Osteoblast (primary cell): ENCODE data around the gene RAB40B. TPM values are rescaled to one million over a fixed set of nuclear protein-coding genes. Genes with fewer than 3 reads are reported as not detected.

Experiments used
- DNase-seq: peaks from one replicate; pipeline ENCODE4 v3.0.0; 2011; ENCODE audit warnings: low spot score, mixed read lengths; ENCODE audit not compliant: insufficient read length; ENCODE audit errors: missing footprints
- H2AFZ ChIP-seq: 2 replicates; pipeline ENCODE4 v1.6.0; 2011; ENCODE audit warnings: mild to moderate bottlenecking, low read length
- H3K27ac ChIP-seq: 2 replicates; pipeline ENCODE4 v1.5.1; 2011; ENCODE audit warnings: mild to moderate bottlenecking, low read depth, low read length, moderate library complexity
- H3K27me3 ChIP-seq: 2 replicates; pipeline ENCODE4 v1.6.0; 2012; ENCODE audit warnings: mild to moderate bottlenecking, control low read depth, inconsistent platforms, low read length, moderate library complexity; ENCODE audit not compliant: insufficient read depth
- H3K36me3 ChIP-seq: 2 replicates; pipeline ENCODE4 v1.5.1; 2011; ENCODE audit warnings: mild to moderate bottlenecking, low read length, control low read depth, moderate library complexity; ENCODE audit not compliant: insufficient read depth
- H3K4me1 ChIP-seq: 2 replicates; pipeline ENCODE4 v1.5.1; 2011; ENCODE audit warnings: mild to moderate bottlenecking, low read length, control low read depth, moderate library complexity; ENCODE audit not compliant: insufficient read depth
- H3K4me2 ChIP-seq: 2 replicates; pipeline ENCODE4 v1.6.0; 2011; ENCODE audit warnings: mild to moderate bottlenecking, low read length; ENCODE audit not compliant: insufficient read depth
- H3K4me3 ChIP-seq: fragments of 200-600 bp; sonication (generic); 3 replicates; pipeline ENCODE4 v1.5.1; 2012; ENCODE audit warnings: mild to moderate bottlenecking, low read length, inconsistent platforms; ENCODE audit not compliant: insufficient read depth
- H3K79me2 ChIP-seq: 2 replicates; pipeline ENCODE4 v1.6.0; 2012; ENCODE audit warnings: mild to moderate bottlenecking, low read length, control low read depth, inconsistent platforms; ENCODE audit not compliant: insufficient read depth
- H3K9me3 ChIP-seq: 2 replicates; pipeline ENCODE4 v1.5.1; 2011; ENCODE audit warnings: low read depth, low read length, control low read depth
- H4K20me1 ChIP-seq: 2 replicates; pipeline ENCODE4 v1.6.0; 2012; ENCODE audit warnings: mild to moderate bottlenecking, low read length, control low read depth; ENCODE audit not compliant: insufficient read depth
- CTCF ChIP-seq: IDR thresholded peaks from 2 replicates; pipeline ENCODE4 v1.5.1; 2011; ENCODE audit warnings: mild to moderate bottlenecking, low read depth, low read length, moderate library complexity; ENCODE audit errors: extremely low read depth
- total RNA-seq: library from RNA; depleted of rRNA; stranded (reverse); fragments of >200 nt; gene quantifications from 2 replicates; pipeline ENCODE4 v1.2.3, GENCODE V29; 2012

Gene RAB40B
- total RNA-seq, 1 donor, result 8.3 TPM

GRCh38 chr17:82740906-82741759, 42.6 kb upstream of the RAB40B start:
- no peak overlapping the region for H2AFZ ChIP-seq
- H3K79me2 ChIP-seq, result no peaks in the 10 kb centered on the region
- DNase-seq, result no peak

GRCh38 chr17:82737967-82738877, 39.7 kb upstream of the RAB40B start:
- no peak for TF ChIP-seq CTCF
- DNase-seq, result peak; percentile 83
- H3K4me3 ChIP-seq, result no peak overlapping the region

More at GRCh38 chr17:82740906-82741759, 42.6 kb upstream of the RAB40B start:
- Histone ChIP-seq H3K27ac (no peak overlapping the region), H3K4me1 (no peaks in the 10 kb centered on the region), H4K20me1 (no peaks in the 10 kb centered on the region), H3K9me3 (peaks cover 1% of the 10 kb centered on the region), H3K4me3 (no peak overlapping the region), H3K27me3 (no peaks in the 10 kb centered on the region), H3K36me3 (peaks cover 14% of the 10 kb centered on the region), H3K4me2 (no peak overlapping the region)
- no peak for TF ChIP-seq CTCF

GRCh38 chr17:82736511-82737185, 38.1 kb upstream of the RAB40B start:
- Histone ChIP-seq H3K4me2 (no peak overlapping the region), H3K4me3 (no peak overlapping the region)
- no peak for TF ChIP-seq CTCF

More at GRCh38 chr17:82737967-82738877, 39.7 kb upstream of the RAB40B start:
- Histone ChIP-seq H3K4me2 (no peak overlapping the region), H2AFZ (no peak overlapping the region), H3K36me3 (peaks cover 17% of the 10 kb centered on the region), H3K79me2 (no peaks in the 10 kb centered on the region), H3K9me3 (peaks cover 1% of the 10 kb centered on the region), H4K20me1 (no peaks in the 10 kb centered on the region), H3K27ac (no peak overlapping the region), H3K4me1 (peaks cover 2% of the 10 kb centered on the region), H3K27me3 (no peaks in the 10 kb centered on the region)

More at GRCh38 chr17:82736511-82737185, 38.1 kb upstream of the RAB40B start:
- H3K36me3 ChIP-seq, result peaks cover 20% of the 10 kb centered on the region
- peak; percentile 80 for DNase-seq
- no peak overlapping the region for H3K27ac ChIP-seq
- no peaks in the 10 kb centered on the region for H3K27me3 ChIP-seq
- H2AFZ ChIP-seq, result no peak overlapping the region
- peaks cover 1% of the 10 kb centered on the region for H3K9me3 ChIP-seq
- peaks cover 2% of the 10 kb centered on the region for H3K4me1 ChIP-seq
- H4K20me1 ChIP-seq, result no peaks in the 10 kb centered on the region
- H3K79me2 ChIP-seq, result no peaks in the 10 kb centered on the region
